Stimulated activated CD4-positive, alpha-beta T cell treated with anti-CD3 and anti-CD28 coated beads, Interleukin-15, amount 100 ng/mL, for 48 hours (primary cell): ENCODE data around the gene ZNF681.
"Not testable (repeated sequence)": the region's sequence is repeated elsewhere in the genome, so short reads cannot be mapped to it uniquely, and the experiment has no call there.

ENCODE experiments used
- DNase-seq, 2 donors: peaks; one replicate each; pipeline ENCODE4 v3.0.0-alpha.2; 2020; ENCODE audit warnings: low read depth in 2 of 2

Gene ZNF681

DNA sequence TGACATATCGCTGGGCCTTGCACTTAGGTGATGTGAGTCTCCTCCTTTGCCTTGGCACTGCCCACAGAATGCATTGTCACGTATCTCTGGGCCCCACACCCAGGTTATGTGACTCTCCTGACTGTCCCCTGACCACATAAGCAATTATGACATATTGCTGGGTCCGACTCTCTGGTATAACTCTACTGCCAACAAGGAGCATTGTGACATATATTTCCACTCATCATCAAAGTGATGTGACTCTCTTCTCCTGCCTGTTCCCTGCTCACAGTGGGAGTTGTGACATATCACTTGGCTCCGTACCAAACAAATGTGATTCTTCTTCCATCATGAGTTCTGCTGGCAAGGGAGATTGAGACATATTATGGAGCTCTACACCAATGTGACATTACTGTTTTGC, 15.4 kb upstream of the ZNF681 start:
- DNase-seq: no peak

DNA sequence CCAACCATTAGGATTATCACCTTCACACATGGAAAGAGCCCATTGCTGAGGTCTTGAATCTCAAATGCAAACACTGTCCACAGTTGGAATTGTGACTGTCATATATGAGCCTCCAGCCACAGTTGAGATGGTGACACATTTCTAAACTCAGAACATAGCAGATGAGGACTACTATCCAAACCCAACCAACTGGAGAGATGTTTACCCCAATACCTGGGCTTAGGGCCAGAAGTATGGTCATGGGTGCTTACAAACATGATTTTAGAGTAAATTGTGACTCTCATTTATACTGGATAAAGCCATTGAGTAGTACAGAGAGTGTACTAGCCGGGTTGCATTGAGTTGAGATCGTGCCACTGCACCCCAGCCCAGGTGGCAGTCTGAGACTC, 14.0 kb upstream of the ZNF681 start:
- no peak for DNase-seq

- DNase-seq: no peak
Observed at GRCh38 chr19:23771761-23772674, 13.3 kb upstream of the ZNF681 start.

DNA sequence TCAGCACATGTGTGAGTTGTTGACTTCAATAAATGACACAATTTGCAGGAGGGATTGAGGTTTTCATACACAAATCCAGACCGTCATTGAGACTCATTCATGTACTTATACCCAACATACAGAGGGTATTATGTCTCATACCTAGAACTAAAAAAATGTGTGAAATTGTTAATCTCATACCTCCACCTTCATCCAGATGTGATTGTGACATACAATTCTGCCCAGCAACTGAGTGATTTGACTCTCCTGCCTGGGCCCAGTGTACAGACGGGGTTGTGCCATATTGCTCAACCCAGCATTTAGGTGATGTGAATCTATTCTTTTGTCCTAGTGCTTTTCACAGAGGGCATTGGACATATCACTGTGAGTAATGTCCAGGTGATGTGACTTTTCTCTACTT, 12.6 kb upstream of the ZNF681 start:
- no peak for DNase-seq

GRCh38 chr19:23770672-23771250, 12.1 kb upstream of the ZNF681 start:
- DNase-seq: no peak

DNA sequence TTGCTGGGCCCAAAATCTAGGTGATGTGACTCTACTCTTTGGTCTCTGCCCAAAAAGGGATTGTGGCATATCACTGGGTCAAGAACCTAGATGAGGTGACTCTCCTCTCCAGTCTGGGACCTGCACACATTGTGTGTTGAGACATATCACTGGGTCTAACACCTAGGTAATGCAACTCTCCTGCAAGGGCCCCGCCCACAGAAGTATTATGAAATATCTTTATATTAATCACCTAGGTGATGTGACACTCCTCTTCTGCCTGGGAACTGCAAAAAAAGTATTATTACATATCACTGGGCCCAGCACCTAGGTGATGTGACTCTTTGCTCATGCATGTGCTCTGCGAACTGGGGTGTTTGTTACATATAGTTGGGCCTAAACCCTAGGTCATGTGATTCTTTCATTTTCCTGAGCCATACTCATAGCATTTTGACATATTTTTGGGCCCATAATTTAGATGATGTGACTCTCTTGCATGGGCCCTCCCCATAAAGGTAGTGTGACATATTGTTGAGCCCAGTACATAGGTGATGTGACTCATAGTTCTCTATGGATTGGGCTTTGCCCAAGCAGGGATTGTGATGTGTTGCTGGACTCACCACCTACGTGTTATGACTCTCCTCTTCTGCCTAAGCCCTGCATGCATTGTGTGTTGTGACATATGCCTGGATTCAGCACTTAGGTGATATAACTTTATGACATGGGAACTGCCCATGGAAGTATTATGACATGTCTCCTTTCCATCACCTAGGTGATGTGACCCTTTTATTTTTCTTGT, 11.2 kb upstream of the ZNF681 start:
- DNase-seq: no peak

DNA sequence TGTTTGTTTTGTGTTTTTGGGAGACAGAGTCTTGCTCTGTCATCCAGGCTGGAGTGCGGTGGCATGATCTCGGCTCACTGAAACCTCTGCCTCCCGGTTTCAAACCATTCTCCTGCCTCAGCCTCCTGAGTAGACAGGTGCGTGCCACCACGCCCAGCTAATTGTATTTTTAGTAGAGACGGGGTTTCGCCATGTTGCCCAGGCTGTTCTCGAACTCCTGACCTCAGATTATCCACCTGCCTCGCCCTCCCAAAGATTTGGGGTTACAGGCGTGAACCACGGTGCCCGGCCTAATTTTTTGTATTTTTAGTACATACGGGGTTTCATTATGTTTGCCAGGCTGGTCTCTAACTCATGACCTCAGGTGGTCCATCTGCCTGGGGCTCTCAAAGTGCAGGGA, 8.3 kb upstream of the ZNF681 start:
- DNase-seq: no peak

GRCh38 chr19:23764781-23765180, 6.1 kb upstream of the ZNF681 start:
- no peak for DNase-seq

GRCh38 chr19:23762884-23763711, 4.4 kb upstream of the ZNF681 start:
- peak; percentile 62 to 69 for DNase-seq

GRCh38 chr19:23762548-23762883, 3.8 kb upstream of the ZNF681 start:
- DNase-seq: no peak

- not testable (repeated sequence) for DNase-seq
Observed at GRCh38 chr19:23760326-23760725, 1.6 kb upstream of the ZNF681 start.

- not testable (repeated sequence) for DNase-seq
Observed at GRCh38 chr19:23743633-23744232, 15.0 kb downstream of the ZNF681 start.

GRCh38 chr19:23730729-23731465, 27.8 kb downstream of the ZNF681 start:
- not testable (repeated sequence) for DNase-seq

DNA sequence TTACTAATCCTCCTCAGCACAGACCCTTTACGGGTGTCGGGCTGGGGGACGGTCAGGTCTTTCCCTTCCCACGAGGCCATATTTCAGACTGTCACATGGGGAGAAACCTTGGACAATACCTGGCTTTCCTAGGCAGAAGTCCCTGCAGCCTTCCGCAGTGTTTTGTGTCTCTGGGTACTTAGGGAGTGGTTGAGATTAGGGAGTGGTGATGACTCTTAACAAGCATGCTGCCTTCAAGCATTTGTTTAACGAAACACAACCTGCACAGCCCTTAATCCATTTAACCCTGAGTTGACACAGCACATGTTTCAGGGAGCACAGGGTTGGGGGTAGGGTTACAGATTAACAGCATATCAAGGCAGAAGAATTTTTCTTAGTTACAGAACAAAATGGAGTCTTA, 34.5 kb downstream of the ZNF681 start:
- DNase-seq: not testable (repeated sequence)

GRCh38 chr19:23718802-23719201, 39.9 kb downstream of the ZNF681 start:
- no peak for DNase-seq

GRCh38 chr19:23716792-23717191, 41.9 kb downstream of the ZNF681 start:
- DNase-seq: no peak

DNA sequence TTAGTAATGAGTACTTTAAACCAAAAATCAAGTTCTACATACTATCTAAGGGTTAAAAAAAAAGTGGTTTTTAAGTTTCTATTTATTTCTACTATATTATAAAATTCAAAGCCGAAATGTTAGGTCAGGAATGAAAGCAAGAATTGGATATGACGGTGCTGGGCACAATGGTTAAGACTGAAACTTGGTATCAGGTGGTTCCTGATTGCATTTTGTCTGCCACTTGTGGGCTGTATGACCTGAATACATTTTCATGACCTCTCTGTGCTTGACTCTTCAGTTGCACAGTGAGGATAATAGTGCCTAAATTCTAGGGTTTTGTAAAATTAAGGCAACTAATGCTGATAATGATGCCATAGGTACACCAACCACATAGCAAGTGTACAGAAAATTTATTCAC, 49.3 kb downstream of the ZNF681 start:
- DNase-seq: no peak

- no peak for DNase-seq
Observed at GRCh38 chr19:23706657-23707056, 52.0 kb downstream of the ZNF681 start.

DNA sequence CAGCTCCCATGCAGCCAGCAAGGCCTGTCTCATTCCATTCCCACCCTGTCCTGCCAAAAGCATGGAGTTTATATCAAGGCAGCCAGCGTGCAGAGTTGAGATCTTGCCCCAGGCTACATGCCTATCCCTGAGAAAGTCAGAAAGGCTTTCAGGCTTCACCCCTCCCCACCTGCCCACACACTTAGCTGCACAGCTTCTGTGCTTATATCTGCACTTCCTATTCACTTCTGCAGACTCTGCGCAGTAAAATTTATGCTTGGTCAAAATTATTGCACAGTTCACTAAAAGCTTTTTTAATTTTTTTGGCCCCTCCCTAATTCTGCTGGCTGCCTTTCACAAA, 59.2 kb downstream of the ZNF681 start:
- no peak for DNase-seq

- DNase-seq: no peak
Observed at GRCh38 chr19:23698711-23699520, 59.8 kb downstream of the ZNF681 start.
